Central memory CD4-positive, alpha-beta T cell (primary cell): ENCODE data around the gene SNRPA1.

Experiments
- DNase-seq: peaks from one replicate; pipeline ENCODE4 v3.0.0; 2022

SNRPA1 gene

DNA sequence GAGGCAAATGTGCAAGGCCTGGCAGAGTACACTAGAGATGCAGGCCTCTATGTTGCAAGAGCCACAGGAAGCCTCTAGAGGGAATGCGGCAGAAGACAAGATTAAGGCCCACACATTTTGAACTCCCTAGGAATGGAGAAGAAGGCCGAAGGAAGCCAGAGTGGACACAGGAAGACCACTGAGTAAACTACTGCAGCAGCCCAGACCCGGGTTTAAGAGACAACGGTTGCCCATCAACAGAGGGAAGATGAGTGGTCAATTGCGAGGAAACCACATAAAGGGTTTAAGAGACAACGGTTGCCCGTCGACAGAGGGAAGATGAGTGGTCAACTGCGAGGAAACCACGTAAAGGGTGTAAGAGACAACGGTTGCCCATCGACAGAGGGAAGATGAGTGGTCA is 57.8 kb downstream of the SNRPA1 start:
- DNase-seq = no peak

- DNase-seq = no peak
These were observed 61.3 kb downstream of the SNRPA1 start for GRCh38 chr15:101233651-101234280.

DNA sequence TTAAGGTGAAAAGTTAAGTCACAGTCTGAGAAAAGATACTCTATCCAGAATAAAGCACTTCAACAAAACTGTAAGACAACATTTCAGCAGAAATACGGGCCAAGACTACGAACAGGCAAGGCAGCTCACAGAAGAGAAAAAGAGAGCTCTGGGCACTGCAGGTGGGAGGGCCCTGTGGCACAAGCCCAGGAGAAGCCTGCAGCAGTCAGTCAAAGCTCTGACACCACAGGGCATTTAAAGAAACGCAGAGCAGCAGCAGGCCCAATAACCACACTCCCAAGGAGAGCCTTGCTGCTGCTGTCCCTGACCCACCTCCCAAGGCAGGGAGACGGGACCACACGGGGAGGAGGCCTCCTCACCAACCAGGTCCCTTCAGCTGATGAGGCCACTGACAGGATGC is 62.4 kb downstream of the SNRPA1 start:
- DNase-seq = no peak
